ENCODE measurements around the gene TGFBR1.
A peak's percentile ranks its signal among the peaks of the same experiment; 100 is the strongest.

TGFBR1 gene

GRCh38 chr9:99169982-99170761 is 65.3 kb downstream of the TGFBR1 start:
- ATAC-seq (no peak), DNase-seq (no peak)

- no peak for ATAC-seq
- no peak for DNase-seq
These were observed 66.6 kb downstream of the TGFBR1 start for GRCh38 chr9:99171225-99172123.

- no peak for DNase-seq
- ATAC-seq = no peak
These were observed 67.5 kb downstream of the TGFBR1 start for GRCh38 chr9:99172124-99173091.

GRCh38 chr9:99173570-99174504 is 68.9 kb downstream of the TGFBR1 start:
- DNase-seq (no peak), ATAC-seq (peak; percentile 70)

GRCh38 chr9:99176527-99177013 is 71.7 kb downstream of the TGFBR1 start:
- DNase-seq = no peak
- no peak for ATAC-seq

- ATAC-seq = no peak
- no peak for DNase-seq
These were observed 72.9 kb downstream of the TGFBR1 start for GRCh38 chr9:99177576-99178366.

GRCh38 chr9:99178912-99179872 is 74.3 kb downstream of the TGFBR1 start:
- ATAC-seq = no peak
- peak; percentile 17 for DNase-seq

- ATAC-seq (peak; percentile 41), DNase-seq (no peak)
These were observed 75.3 kb downstream of the TGFBR1 start for GRCh38 chr9:99180199-99180598.

GRCh38 chr9:99180662-99181061 is 75.7 kb downstream of the TGFBR1 start:
- ATAC-seq = no peak
- peak; percentile 24 for DNase-seq

GRCh38 chr9:99181206-99181605 is 76.3 kb downstream of the TGFBR1 start:
- DNase-seq = no peak

GRCh38 chr9:99181621-99182020 is 76.7 kb downstream of the TGFBR1 start:
- ATAC-seq (peak; percentile 65), DNase-seq (peak; percentile 55)

More at GRCh38 chr9:99181206-99181605, 76.3 kb downstream of the TGFBR1 start:
- ATAC-seq = no peak

- ATAC-seq = no peak
- no peak for DNase-seq
These were observed 77.4 kb downstream of the TGFBR1 start for GRCh38 chr9:99182356-99182755.

- ATAC-seq = no peak
These were observed 78.7 kb downstream of the TGFBR1 start for GRCh38 chr9:99183616-99184015.

GRCh38 chr9:99184110-99184474 is 79.2 kb downstream of the TGFBR1 start:
- DNase-seq (no peak), ATAC-seq (no peak)

More at GRCh38 chr9:99183616-99184015, 78.7 kb downstream of the TGFBR1 start:
- DNase-seq = no peak

GRCh38 chr9:99184475-99185347 is 79.8 kb downstream of the TGFBR1 start:
- peak; percentile 84 for DNase-seq
- ATAC-seq = peak; percentile 91

GRCh38 chr9:99185348-99185632 is 80.4 kb downstream of the TGFBR1 start:
- ATAC-seq (no peak), DNase-seq (no peak)

GRCh38 chr9:99185934-99186333 is 81.0 kb downstream of the TGFBR1 start:
- DNase-seq (no peak), ATAC-seq (no peak)

- DNase-seq (no peak), ATAC-seq (no peak)
These were observed 82.4 kb downstream of the TGFBR1 start for GRCh38 chr9:99187311-99187710.

All from stimulated activated naive CD8-positive, alpha-beta T cell treated with anti-CD3 and anti-CD28 coated beads, Interleukin-15, Interleukin-2, amounts not matched to agents 100 U/mL and 50 U/mL, for 24 hours (primary cell).